Bronchial epithelial cell (primary cell): ENCODE measurements around the gene KLK1. TPM values are rescaled to one million over a fixed set of nuclear protein-coding genes. Genes with fewer than 3 reads are reported as not detected.
"Not testable (repeated sequence)": the region's sequence is repeated elsewhere in the genome, so short reads cannot be mapped to it uniquely, and the experiment has no call there.

ENCODE experiments used
- DNase-seq: peaks from one replicate; pipeline ENCODE4 v3.0.0-alpha.2; 2010; ENCODE audit warnings: low read depth
- FAIRE-seq: peaks from 2 replicates; lab custom pipeline; 2011; peaks lifted over from hg19 to GRCh38; lab: Jason Lieb, UNC
- H3K27me3 ChIP-seq: 2 replicates; pipeline ENCODE4 v1.5.1; 2011; ENCODE audit warnings: low read length; ENCODE audit not compliant: control insufficient read depth, insufficient read depth
- H3K36me3 ChIP-seq: 2 replicates; pipeline ENCODE4 v1.5.1; 2011; ENCODE audit warnings: low read length; ENCODE audit not compliant: control insufficient read depth, insufficient read depth
- H3K4me3 ChIP-seq: 2 replicates; pipeline ENCODE4 v1.5.1; 2011; ENCODE audit warnings: mild to moderate bottlenecking, low read depth, low read length, control low read depth
- total RNA-seq: library from RNA; depleted of rRNA; stranded (reverse); fragments of >200 nt; gene quantifications from 2 replicates; pipeline ENCODE4 v1.2.1, GENCODE V29; 2014
- TF ChIP-seq, protein P1 (sequence below): IDR thresholded peaks from 2 replicates; pipeline ENCODE4 v1.5.1; 2011; ENCODE audit warnings: mild to moderate bottlenecking, moderate library complexity, low read length, control low read depth, inconsistent platforms; ENCODE audit not compliant: insufficient read depth, severe bottlenecking

Gene KLK1
- total RNA-seq, 1 donor from 2014 or later = not detected

GRCh38 chr19:50818859-50819472 lies 4.6 kb downstream of the KLK1 start:
- FAIRE-seq = no peak
- no peak for DNase-seq
- H3K4me3 ChIP-seq = no peak overlapping the region
- TF ChIP-seq, protein P1, sequence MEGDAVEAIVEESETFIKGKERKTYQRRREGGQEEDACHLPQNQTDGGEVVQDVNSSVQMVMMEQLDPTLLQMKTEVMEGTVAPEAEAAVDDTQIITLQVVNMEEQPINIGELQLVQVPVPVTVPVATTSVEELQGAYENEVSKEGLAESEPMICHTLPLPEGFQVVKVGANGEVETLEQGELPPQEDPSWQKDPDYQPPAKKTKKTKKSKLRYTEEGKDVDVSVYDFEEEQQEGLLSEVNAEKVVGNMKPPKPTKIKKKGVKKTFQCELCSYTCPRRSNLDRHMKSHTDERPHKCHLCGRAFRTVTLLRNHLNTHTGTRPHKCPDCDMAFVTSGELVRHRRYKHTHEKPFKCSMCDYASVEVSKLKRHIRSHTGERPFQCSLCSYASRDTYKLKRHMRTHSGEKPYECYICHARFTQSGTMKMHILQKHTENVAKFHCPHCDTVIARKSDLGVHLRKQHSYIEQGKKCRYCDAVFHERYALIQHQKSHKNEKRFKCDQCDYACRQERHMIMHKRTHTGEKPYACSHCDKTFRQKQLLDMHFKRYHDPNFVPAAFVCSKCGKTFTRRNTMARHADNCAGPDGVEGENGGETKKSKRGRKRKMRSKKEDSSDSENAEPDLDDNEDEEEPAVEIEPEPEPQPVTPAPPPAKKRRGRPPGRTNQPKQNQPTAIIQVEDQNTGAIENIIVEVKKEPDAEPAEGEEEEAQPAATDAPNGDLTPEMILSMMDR = no peak
- H3K36me3 ChIP-seq = no peaks in the 10 kb centered on the region
- peaks cover 9% of the 10 kb centered on the region for H3K27me3 ChIP-seq

DNA sequence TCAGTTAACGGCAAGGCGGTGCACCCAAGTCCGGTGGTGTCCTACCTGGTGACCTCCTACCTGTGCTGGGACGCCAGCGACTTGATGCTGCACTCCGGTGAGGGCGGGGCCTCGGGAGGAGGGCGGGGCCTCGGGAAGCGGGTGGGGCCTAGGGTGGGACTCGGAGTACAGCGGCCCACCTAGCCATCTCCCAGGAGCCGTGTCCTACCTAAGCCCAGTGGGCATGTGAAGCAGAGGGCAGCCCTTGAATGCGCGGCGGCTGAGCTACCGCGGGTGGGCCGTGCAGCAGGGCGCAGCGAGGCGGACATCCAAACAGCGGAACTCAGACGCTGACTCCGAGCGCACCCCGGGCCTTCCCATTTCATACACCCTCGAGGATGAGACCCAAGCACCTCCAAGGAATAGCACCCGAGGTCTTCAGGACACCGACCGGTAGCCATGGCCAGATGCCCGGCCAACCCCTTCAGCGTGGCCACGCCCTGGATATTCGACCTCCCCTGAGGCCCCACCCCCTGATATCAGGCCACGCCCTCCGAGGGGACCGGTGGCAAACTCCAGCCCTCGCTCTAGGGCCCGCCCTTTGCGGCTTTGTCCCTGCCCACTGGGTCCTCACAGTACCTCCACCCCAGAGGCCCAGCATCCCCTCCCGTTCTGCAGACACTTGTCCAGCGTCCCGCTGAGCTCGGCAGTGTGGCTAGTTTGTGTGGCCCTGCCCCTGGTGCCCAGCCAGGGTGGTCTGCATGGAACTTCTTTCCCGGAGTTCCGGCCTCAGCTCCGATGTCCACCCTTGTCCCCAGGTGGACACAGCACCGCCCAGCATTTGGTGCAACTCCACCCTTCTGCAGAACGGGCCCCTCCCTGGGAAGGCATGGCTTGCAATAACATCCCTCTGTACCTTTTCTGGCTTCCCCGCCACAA lies 5.4 kb downstream of the KLK1 start:
- Histone ChIP-seq H3K27me3 (peaks cover 9% of the 10 kb centered on the region), H3K36me3 (no peaks in the 10 kb centered on the region), H3K4me3 (peak overlapping the region; percentile 31)
- TF ChIP-seq, protein P1 = no peak
- DNase-seq = no peak
- no peak for FAIRE-seq

GRCh38 chr19:50815439-50815838 lies 8.1 kb downstream of the KLK1 start:
- TF ChIP-seq, protein P1 = no peak
- H3K36me3 ChIP-seq = no peaks in the 10 kb centered on the region
- no peak overlapping the region for H3K4me3 ChIP-seq
- FAIRE-seq (no peak), DNase-seq (no peak)
- peaks cover 3% of the 10 kb centered on the region for H3K27me3 ChIP-seq

GRCh38 chr19:50814883-50815282 lies 8.7 kb downstream of the KLK1 start:
- Histone ChIP-seq H3K4me3 (no peak overlapping the region), H3K36me3 (no peaks in the 10 kb centered on the region), H3K27me3 (peaks cover 3% of the 10 kb centered on the region)
- TF ChIP-seq, protein P1 = no peak
- DNase-seq = no peak
- no peak for FAIRE-seq

DNA sequence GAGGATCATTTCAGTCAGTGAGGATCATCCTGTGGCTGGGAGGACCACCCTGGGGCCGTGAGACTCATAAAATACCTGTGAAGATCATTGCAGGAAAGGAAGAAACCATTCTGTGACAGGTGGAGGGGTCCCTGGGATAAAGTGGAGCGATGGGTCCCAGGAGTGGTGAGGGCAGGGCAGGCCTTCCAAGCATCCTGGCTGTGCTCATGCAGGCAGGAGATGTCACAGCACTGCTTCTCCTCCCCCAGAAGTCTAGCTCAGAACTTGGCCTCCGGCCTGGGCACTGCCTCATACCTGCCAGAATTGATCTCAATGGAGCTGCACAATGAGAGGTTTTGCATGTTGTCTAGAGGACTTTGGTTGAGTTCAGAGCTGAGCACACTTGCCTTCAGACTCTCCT lies 11.1 kb downstream of the KLK1 start:
- DNase-seq (no peak), FAIRE-seq (no peak)
- no peak overlapping the region for H3K4me3 ChIP-seq
- H3K36me3 ChIP-seq = no peaks in the 10 kb centered on the region
- TF ChIP-seq, protein P1 = no peak
- no peaks in the 10 kb centered on the region for H3K27me3 ChIP-seq

GRCh38 chr19:50811622-50812238 lies 11.9 kb downstream of the KLK1 start:
- H3K36me3 ChIP-seq, H3K4me3 ChIP-seq, FAIRE-seq, H3K27me3 ChIP-seq, DNase-seq: not testable (repeated sequence)
